GM10266 (cell line): ENCODE measurements around the gene DMKN.
A peak's percentile ranks its signal among the peaks of the same experiment; 100 is the strongest.

Experiments used
- DNase-seq: peaks from one replicate; pipeline ENCODE4 v3.0.0; 2012; ENCODE audit errors: extremely low spot score
- CTCF ChIP-seq: IDR thresholded peaks from 2 replicates; pipeline ENCODE4 v1.5.1; 2012; ENCODE audit warnings: mild to moderate bottlenecking, low read depth; ENCODE audit not compliant: control insufficient read depth, insufficient read depth; ENCODE audit errors: missing control alignments

The DMKN gene

GRCh38 chr19:35511337-35511736, 2.1 kb downstream of the DMKN start:
- DNase-seq: no peak
- TF ChIP-seq CTCF: no peak

GRCh38 chr19:35510626-35510964, 2.9 kb downstream of the DMKN start:
- TF ChIP-seq CTCF: no peak
- DNase-seq: no peak

GRCh38 chr19:35509861-35510625, 3.4 kb downstream of the DMKN start:
- peak; percentile 96 for TF ChIP-seq CTCF
- DNase-seq: peak; percentile 87

GRCh38 chr19:35509018-35509652, 4.3 kb downstream of the DMKN start:
- DNase-seq: peak; percentile 81
- TF ChIP-seq CTCF: no peak

- DNase-seq: no peak
- TF ChIP-seq CTCF: no peak
Observed at GRCh38 chr19:35508129-35508528, 5.3 kb downstream of the DMKN start.

GRCh38 chr19:35507561-35507960, 5.9 kb downstream of the DMKN start:
- TF ChIP-seq CTCF: no peak
- no peak for DNase-seq

GRCh38 chr19:35506011-35506410, 7.4 kb downstream of the DMKN start:
- TF ChIP-seq CTCF: no peak

More at GRCh38 chr19:35506011-35506410, 7.4 kb downstream of the DMKN start:
- DNase-seq: no peak
